ENCODE measurements around the gene NR4A3.
"Not testable (repeated sequence)": the region's sequence is repeated elsewhere in the genome, so short reads cannot be mapped to it uniquely, and the experiment has no call there.

The NR4A3 gene

DNA sequence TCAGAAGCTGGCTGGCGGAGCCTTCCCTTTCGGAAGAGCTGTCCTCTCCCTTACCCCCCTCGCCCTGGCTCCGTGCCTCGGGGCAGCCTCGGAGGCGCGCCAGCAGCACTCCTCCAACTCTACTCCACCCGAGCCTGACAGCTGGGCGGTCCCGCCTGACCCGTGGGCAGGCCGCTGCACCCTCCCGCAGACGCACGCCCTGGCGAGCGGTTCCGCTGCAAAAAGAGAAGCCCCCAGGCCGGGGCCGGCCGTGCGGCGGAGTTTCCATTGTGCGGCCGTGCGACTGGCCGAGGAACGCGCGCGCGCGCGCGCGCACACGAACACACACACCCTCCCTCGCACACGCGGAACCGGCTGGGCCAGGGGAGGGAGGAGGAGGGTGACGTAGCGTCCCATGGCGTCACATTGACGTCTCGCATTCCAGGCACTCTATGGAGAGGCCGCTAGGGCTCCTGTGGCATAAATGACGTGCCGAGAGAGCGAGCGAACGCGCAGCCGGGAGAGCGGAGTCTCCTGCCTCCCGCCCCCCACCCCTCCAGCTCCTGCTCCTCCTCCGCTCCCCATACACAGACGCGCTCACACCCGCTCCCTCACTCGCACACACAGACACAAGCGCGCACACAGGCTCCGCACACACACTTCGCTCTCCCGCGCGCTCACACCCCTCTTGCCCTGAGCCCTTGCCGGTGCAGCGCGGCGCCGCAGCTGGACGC is at the start of gene NR4A3:
Gene NR4A3 (plus strand): TSS at position 490 of the 713 bp plus-strand sequence. CDS start 6,158 bp downstream, outside the sequence.
- DNase-seq: peak; percentile 80

GRCh38 chr9:99773468-99774138 is 48.1 kb upstream of the NR4A3 start:
- DNase-seq: no peak

- no peak for DNase-seq
These were observed 43.4 kb upstream of the NR4A3 start for GRCh38 chr9:99778308-99778707.

DNA sequence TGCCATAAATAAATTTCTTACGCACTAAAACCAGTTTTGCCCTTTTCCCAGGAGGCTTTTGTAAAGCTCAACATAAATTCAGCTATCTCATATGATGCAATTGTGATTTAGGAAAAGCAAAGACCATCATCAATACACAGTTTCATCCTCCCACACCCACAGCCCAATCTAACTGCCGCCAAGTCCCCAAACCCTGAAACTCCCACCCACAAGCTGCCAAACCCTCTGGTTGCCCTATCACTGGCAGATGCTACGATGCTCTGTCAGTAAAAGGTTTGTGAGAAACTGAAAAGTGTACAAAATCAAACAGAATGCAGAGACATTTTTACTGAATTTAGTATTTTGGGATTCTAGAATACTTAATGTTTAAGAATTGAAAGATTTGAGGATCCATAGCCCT is 42.8 kb upstream of the NR4A3 start:
- DNase-seq: no peak

DNA sequence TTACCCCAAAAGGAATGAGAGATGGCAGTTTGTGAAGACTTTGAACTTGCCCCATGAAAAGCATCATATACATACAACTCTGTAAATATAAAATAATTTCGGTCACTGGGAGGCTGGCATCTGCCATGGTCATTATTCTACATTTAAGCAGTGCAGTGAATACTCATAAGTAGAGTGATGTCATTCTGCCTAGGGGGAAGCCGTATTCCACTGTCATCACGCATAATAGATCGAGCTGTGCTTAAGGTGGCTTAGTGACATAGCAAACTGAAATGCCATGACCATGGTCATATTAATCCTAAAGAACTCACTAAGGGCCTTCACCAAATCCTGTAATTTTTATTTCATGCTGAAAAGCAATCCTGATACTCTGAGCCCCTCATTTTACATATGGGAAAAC is 42.4 kb upstream of the NR4A3 start:
- no peak for DNase-seq

DNA sequence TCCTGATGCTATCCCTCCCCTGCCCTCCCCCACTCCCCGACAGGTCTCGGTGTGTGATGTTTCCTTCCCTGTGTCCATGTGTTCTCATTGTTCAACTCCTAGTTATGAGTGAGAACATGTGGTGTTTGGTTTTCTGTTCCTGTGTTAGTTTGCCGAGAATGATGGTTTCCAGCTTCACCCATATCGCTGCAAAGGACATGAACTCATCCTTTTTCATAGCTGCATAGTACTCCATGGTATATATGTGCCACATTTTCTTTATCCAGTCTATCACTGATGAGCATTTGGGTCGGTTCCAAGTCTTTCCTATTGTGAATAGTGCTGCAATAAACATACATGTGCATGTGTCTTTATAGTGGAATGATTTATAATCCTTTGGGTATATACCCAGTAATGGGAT is 39.3 kb upstream of the NR4A3 start:
- DNase-seq: not testable (repeated sequence)

DNA sequence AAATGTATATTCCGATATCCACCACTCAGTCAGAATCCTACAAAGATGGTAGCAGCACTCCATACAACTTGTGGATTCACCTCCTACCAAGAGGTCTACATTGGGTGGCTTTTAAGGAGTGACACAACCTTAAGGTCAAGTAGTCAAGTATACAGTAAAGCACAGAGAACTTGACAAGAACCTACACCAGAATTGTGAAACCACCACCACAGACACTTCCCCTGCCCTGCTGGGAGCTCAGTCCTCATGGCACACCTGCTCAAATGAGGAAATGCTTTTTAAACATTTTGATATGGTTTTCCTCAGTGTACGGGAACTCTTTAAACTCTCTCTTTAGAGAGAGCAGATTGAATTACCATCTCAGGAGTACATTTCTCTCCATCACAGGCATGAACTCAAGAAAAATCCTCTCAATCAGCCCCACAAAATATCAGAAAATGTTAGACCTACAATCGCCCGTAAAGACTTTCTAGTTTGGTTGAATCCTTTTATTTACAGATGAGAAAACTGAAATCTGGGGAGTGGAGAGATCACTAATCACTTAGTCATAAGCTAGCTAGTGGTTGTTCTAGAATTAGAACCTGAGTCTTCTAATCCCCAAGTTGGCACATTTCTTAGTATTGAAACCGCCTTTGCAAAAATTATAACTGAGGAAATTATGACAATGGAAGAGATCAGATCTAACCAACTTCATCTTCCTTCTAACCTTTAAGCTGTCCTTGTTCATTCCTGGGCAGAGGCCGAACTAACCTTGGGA is 38.5 kb upstream of the NR4A3 start:
- DNase-seq: no peak

GRCh38 chr9:99783799-99784198 is 37.9 kb upstream of the NR4A3 start:
- no peak for DNase-seq

- DNase-seq: no peak
These were observed 36.6 kb upstream of the NR4A3 start for GRCh38 chr9:99785010-99785590.

- no peak for DNase-seq
These were observed 34.1 kb upstream of the NR4A3 start for GRCh38 chr9:99787556-99787955.

GRCh38 chr9:99793528-99793927 is 28.2 kb upstream of the NR4A3 start:
- DNase-seq: no peak

- DNase-seq: no peak
These were observed 25.5 kb upstream of the NR4A3 start for GRCh38 chr9:99796231-99796630.

DNA sequence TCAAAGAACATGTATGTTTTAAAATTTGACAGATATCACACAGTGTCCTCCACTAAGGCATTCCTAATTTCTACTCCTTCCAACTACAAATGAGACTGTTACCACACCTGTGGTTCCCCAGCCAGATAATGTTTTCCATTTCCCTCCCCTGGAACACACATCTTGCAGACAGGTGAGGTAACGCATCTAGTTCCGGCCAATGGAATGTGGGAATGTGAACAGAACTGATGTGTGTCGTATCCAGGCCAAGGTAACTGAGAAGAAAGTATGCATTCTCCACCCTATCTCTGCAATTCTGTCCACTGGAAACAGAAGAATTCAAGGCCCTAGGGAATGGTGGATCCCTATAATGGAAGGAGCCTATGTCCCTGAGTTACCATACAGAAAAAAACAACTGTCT is 19.9 kb upstream of the NR4A3 start:
- no peak for DNase-seq

- no peak for DNase-seq
These were observed 18.0 kb upstream of the NR4A3 start for GRCh38 chr9:99803694-99804093.

DNA sequence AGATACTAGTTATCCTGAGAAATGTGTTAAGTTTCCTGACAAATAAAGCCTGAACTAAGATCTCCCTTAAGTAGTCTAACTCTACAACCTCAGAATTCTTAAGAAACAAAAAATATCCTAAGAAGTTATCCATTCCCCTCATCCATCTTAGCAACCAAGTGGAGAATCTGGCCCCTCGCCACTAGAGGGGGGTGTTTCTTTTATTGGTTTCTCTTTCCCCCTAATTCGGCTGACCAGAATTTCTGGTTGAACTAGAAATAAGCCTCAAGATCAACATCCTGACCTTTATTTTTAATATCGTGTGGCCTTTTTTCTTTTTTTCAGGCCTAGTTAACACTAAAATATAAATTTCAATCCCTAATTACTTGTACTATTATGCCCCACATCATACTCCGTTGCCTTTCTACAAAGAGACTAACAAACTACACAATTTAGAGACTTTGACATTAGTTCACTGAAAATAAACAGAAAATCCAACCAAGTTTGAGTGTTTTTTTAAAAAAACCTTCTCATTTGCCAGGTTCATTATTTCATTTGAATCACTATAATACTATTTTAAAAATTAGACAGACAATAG is 14.3 kb upstream of the NR4A3 start:
- peak; percentile 34 for DNase-seq

DNA sequence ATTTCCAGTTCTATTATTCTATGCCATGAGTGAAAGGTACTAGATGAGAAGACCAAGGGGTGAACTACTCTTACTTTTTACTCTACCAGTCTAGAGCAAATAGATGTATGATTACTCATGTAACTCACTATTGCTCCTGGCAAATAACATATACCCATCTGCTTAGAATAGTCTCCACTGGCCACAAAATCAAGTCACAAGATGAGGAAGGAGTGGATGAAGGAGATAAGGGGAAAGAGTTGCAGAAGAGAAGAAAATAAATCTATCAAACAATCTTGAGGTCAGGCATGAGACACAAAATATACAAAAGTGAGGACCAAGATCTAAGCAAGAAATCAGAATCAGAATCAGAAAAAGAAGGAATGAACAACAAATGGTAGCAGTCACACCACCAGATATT is 13.7 kb upstream of the NR4A3 start:
- DNase-seq: no peak

DNA sequence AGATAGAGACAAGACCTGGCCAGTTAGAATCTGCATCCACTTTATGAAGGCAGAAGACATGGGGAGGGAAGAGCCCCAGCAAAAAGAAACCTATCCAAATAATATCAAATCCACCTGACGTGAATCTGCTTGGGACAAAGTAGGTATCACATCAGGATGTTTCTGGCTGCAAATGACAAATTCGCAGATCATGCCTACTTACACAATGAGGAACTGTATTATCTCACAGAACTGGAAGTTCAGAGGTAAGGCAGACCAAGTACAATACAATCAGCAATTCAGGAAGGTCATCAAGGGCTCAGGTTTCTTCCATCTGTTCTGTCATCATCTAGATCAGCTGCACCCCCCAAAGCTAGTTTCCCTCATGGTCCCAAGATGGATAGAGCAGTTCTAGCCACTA is 13.2 kb upstream of the NR4A3 start:
- DNase-seq: no peak

GRCh38 chr9:99809586-99810319 is 11.9 kb upstream of the NR4A3 start:
- DNase-seq: no peak

DNA sequence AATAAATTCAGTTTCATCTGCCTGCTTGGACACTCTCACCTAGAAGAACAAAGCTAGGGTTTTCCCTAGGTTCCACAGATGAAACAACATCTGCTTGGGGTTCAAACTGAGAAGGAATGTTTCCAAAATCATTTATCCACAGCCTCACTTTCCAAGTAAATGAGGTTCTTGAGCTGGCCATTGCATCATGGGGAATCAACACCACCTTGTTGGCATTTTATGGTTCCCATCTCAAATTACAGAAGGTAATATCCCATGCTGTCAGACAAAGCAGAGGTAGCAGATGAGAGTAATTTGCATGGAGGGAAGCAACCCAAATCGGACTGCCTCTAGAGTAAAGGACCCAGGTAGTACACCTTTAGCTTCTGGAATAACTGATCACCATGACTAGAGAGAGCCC is 10.5 kb upstream of the NR4A3 start:
- no peak for DNase-seq

DNA sequence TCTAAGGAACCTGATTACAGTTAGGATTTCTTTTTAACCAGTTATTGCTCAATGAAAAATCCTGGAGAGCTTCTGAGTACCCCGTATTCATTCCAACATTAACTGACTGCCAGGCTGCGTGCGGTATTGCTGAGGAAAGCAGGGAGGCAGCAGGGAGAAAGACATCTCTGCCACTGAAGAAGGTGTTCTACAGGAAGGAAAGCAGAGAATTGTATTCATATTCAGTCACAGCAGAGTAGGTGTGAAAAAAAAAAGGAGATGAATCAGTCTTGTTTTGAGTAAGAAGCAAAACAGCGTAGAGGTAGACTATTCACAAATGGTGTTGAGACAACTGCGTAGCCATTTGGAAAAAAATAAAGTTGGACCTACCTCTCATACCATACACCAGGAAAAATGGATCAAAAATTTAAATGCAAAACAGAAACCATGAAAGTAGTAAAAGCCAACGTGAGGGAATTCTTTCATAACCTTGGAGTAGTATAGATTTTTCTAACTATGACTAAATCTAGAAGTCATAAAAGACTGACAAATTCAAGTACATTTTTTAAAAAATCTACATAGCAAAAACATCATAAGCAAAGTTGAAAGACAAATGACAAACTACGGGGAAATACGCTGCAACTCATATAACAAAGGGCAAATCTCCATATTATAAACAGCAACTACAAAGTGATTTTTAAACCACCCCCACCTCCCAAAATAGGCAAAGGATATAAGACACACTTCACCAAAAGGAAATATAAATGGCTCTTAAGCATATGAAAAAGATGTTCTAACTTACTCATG is 9.9 kb upstream of the NR4A3 start:
- no peak for DNase-seq

GRCh38 chr9:99813739-99814138 is 7.9 kb upstream of the NR4A3 start:
- DNase-seq: no peak

DNA sequence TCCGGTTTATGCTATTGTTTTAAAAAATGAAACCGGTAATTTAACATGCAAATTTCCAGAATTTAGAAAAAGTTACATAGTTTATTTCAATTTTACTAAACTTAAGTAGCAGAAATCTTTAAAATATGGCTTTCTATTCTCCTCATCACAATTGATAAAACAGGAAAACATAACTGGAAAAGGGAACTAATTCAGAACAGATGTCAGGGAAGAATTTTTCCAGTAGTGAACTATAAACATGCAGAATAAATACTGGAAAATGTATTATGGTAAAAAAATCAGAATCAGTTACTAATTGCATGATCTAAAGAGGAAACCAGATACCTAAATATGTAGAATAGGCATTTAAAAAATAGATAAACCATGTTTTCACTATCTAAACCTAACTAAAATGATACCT is 7.3 kb upstream of the NR4A3 start:
- no peak for DNase-seq

All from NCI-H2107 (cell line).